ENCODE measurements around the gene ACTMAP. TPM values are rescaled to one million over a fixed set of nuclear protein-coding genes. Genes with fewer than 3 reads are reported as not detected.
"Not testable (repeated sequence)": the region's sequence is repeated elsewhere in the genome, so short reads cannot be mapped to it uniquely, and the experiment has no call there.

The ACTMAP gene
- total RNA-seq, 1 experiment from 2014 or later = 27.7 TPM

DNA sequence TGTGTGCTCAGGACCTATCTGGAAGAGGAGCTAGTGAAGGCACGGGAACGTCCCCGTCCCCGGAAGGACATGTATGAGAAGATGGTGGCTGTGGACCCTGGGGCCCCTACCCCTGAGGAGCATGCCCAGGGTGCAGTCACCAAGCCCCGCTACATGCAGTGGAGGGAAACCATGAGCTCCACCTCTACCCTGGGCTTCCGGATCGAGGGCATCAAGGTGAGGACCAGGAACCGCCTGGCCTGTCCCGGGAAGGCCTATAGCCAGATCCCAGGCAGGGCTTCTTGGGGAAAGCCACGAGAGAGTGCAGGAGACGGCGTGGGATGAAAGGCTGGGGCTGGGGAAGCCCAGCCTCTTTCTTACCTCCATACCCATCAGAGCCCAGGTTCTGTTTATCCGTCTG lies 17.1 kb downstream of the ACTMAP start:
- no peak overlapping the region for H4K8ac ChIP-seq (replicated peaks; ENCODE audit: insufficient read length, low read depth, low read length)
- no peak overlapping the region for H2BK120ac ChIP-seq (ENCODE audit: low read depth, low read length, poor library complexity, severe bottlenecking)
- Mint-ChIP-seq H3K27me3 (ENCODE audit: low read depth) (no peaks in the 10 kb centered on the region), H3K4me1 (no peaks in the 10 kb centered on the region), H3K27ac (no peak overlapping the region), H3K9me3 (no peaks in the 10 kb centered on the region), H3K4me3 (no peak overlapping the region), H3K36me3 (ENCODE audit: insufficient read depth in 1 of 3, low read depth in 3 of 3) (peaks cover 18 to 80% (median 65%) of the 10 kb centered on the region in 3 experiments; a peak in 6 of 7 replicates)
- no peak overlapping the region for H2BK12ac ChIP-seq (ENCODE audit: insufficient read length, low read depth, low read length)
- no peak overlapping the region for H3K18ac ChIP-seq (ENCODE audit: insufficient read length, low read depth, low read length)
- no peak for DNase-seq
- no CpG with 5 or more reads among the region's 13 CpGs for WGBS (ENCODE audit: extremely low coverage, insufficient read length, low lambda C conversion rate)
- no peaks in the 10 kb centered on the region for H3K9me3 ChIP-seq (ENCODE audit: control insufficient read depth, low read depth, low read length)
- H3K4me2 ChIP-seq (ENCODE audit: insufficient read depth, insufficient read length, low read length) = no peak overlapping the region
- H3T11ph ChIP-seq (ENCODE audit: low read length) = no peak overlapping the region
- no peak overlapping the region for H4K5ac ChIP-seq (ENCODE audit: insufficient read length, low read depth, low read length)
- H4K91ac ChIP-seq (ENCODE audit: insufficient read length, low read depth, low read length) = no peak overlapping the region
- no peak overlapping the region for H2BK5ac ChIP-seq (ENCODE audit: insufficient read length, low read length)
- H3K23ac ChIP-seq (ENCODE audit: insufficient read length, low read depth, low read length) = no peak overlapping the region
- H2AFZ ChIP-seq (ENCODE audit: low read length) = no peak overlapping the region
- H3K79me2 ChIP-seq (ENCODE audit: insufficient read depth, low read length) = no peaks in the 10 kb centered on the region
- H3K27me3 ChIP-seq (ENCODE audit: insufficient read depth, low read length) = no peaks in the 10 kb centered on the region
- no peak overlapping the region for H3K27ac ChIP-seq (ENCODE audit: insufficient read length, low read depth, low read length)
- H2BK20ac ChIP-seq (ENCODE audit: low read depth, low read length, poor library complexity, severe bottlenecking) = no peak overlapping the region
- no peak overlapping the region for H3K9ac ChIP-seq (ENCODE audit: extremely low read depth, insufficient read length, low read length)
- TF ChIP-seq, protein P1, sequence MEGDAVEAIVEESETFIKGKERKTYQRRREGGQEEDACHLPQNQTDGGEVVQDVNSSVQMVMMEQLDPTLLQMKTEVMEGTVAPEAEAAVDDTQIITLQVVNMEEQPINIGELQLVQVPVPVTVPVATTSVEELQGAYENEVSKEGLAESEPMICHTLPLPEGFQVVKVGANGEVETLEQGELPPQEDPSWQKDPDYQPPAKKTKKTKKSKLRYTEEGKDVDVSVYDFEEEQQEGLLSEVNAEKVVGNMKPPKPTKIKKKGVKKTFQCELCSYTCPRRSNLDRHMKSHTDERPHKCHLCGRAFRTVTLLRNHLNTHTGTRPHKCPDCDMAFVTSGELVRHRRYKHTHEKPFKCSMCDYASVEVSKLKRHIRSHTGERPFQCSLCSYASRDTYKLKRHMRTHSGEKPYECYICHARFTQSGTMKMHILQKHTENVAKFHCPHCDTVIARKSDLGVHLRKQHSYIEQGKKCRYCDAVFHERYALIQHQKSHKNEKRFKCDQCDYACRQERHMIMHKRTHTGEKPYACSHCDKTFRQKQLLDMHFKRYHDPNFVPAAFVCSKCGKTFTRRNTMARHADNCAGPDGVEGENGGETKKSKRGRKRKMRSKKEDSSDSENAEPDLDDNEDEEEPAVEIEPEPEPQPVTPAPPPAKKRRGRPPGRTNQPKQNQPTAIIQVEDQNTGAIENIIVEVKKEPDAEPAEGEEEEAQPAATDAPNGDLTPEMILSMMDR (conservative IDR thresholded peaks at IDR 0.05) = no peak
- H4K20me1 ChIP-seq (ENCODE audit: control insufficient read depth, insufficient read depth, insufficient read length) = no peaks in the 10 kb centered on the region
- no peaks in the 10 kb centered on the region for H3K4me1 ChIP-seq (ENCODE audit: insufficient read depth, low read length)
- H3K14ac ChIP-seq (ENCODE audit: insufficient read depth, low read length) = no peak overlapping the region
- no peak overlapping the region for H3K56ac ChIP-seq (ENCODE audit: insufficient read length, low read depth, low read length)
- H3K23me2 ChIP-seq (ENCODE audit: insufficient read length, low read depth, low read length, poor library complexity, severe bottlenecking) = no peaks in the 10 kb centered on the region
- no peak overlapping the region for H2AK5ac ChIP-seq (ENCODE audit: insufficient read length, low read length)
- no peak overlapping the region for H3K4ac ChIP-seq (ENCODE audit: low read depth, low read length)
- no peak overlapping the region for H2BK15ac ChIP-seq (ENCODE audit: low read depth, low read length)
- no peaks in the 10 kb centered on the region for H3K79me1 ChIP-seq (ENCODE audit: insufficient read depth, low read depth, low read length, poor library complexity, severe bottlenecking)

DNA sequence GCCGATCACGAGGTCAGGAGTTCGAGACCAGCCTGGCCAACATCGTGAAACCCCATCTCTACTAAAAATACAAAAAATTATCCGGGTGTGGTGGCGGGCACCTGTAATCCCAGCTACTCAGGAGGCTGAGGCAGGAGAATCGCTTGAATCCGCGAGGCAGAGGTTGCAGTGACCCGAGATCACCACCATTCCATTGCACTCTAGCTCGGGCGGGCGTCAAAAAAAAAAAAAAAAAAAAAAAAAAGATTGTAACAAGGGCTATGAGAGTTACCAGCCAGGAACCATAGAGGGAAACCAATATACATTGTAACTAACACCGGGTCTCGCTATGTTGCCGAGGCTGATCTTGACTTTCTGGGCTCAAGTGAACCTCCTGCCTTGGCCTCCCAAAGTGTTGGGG lies 18.0 kb downstream of the ACTMAP start:
- not testable (repeated sequence) for H3K9me3 ChIP-seq (ENCODE audit: control insufficient read depth, low read depth, low read length); H3K27ac Mint-ChIP-seq; H2BK120ac ChIP-seq (ENCODE audit: low read depth, low read length, poor library complexity, severe bottlenecking); H4K5ac ChIP-seq (ENCODE audit: insufficient read length, low read depth, low read length); H3T11ph ChIP-seq (ENCODE audit: low read length); H3K18ac ChIP-seq (ENCODE audit: insufficient read length, low read depth, low read length); H2AFZ ChIP-seq (ENCODE audit: low read length); H4K20me1 ChIP-seq (ENCODE audit: control insufficient read depth, insufficient read depth, insufficient read length); H3K4me1 ChIP-seq (ENCODE audit: insufficient read depth, low read length); H3K27ac ChIP-seq (ENCODE audit: insufficient read length, low read depth, low read length); H3K14ac ChIP-seq (ENCODE audit: insufficient read depth, low read length); H3K79me2 ChIP-seq (ENCODE audit: insufficient read depth, low read length); H2BK5ac ChIP-seq (ENCODE audit: insufficient read length, low read length); H2BK20ac ChIP-seq (ENCODE audit: low read depth, low read length, poor library complexity, severe bottlenecking); H2BK15ac ChIP-seq (ENCODE audit: low read depth, low read length); H3K27me3 Mint-ChIP-seq (ENCODE audit: low read depth); H4K8ac ChIP-seq (replicated peaks; ENCODE audit: insufficient read length, low read depth, low read length); H3K79me1 ChIP-seq (ENCODE audit: insufficient read depth, low read depth, low read length, poor library complexity, severe bottlenecking); H3K4ac ChIP-seq (ENCODE audit: low read depth, low read length); H3K4me1 Mint-ChIP-seq; H3K4me3 Mint-ChIP-seq; H3K9ac ChIP-seq (ENCODE audit: extremely low read depth, insufficient read length, low read length); H4K91ac ChIP-seq (ENCODE audit: insufficient read length, low read depth, low read length); H2BK12ac ChIP-seq (ENCODE audit: insufficient read length, low read depth, low read length); H3K4me2 ChIP-seq (ENCODE audit: insufficient read depth, insufficient read length, low read length); H3K23ac ChIP-seq (ENCODE audit: insufficient read length, low read depth, low read length); H3K9me3 Mint-ChIP-seq; H3K56ac ChIP-seq (ENCODE audit: insufficient read length, low read depth, low read length); H3K27me3 ChIP-seq (ENCODE audit: insufficient read depth, low read length); DNase-seq; H3K23me2 ChIP-seq (ENCODE audit: insufficient read length, low read depth, low read length, poor library complexity, severe bottlenecking); H2AK5ac ChIP-seq (ENCODE audit: insufficient read length, low read length)
- WGBS (ENCODE audit: extremely low coverage, insufficient read length, low lambda C conversion rate) = no CpG with 5 or more reads among the region's 16 CpGs
- H3K36me3 Mint-ChIP-seq (ENCODE audit: insufficient read depth in 1 of 3, low read depth in 3 of 3) = peaks cover 15 to 81% (median 66%) of the 10 kb centered on the region in 3 experiments; a peak in 6 of 7 replicates

All from H9 (cell line).